Fibroblast of skin of left biceps (primary cell): Measurements from ENCODE around the gene FASLG.

ENCODE experiments used
- DNase-seq, 2 experiments: peaks; one replicate each; pipeline ENCODE4 v3.0.0-alpha.2; 2013; ENCODE audit warnings: low read depth in 2 of 2

Gene FASLG

GRCh38 chr1:172646653-172647052 is 12.2 kb upstream of the FASLG start:
- DNase-seq, result no peak

- DNase-seq, result no peak
Observed at GRCh38 chr1:172647110-172647564, 11.8 kb upstream of the FASLG start.

- DNase-seq, result no peak
Observed at GRCh38 chr1:172647987-172648386, 10.9 kb upstream of the FASLG start.

- no peak for DNase-seq
Observed at GRCh38 chr1:172650474-172651193, 8.3 kb upstream of the FASLG start.

- no peak for DNase-seq
Observed at GRCh38 chr1:172653015-172653709, 5.7 kb upstream of the FASLG start.

GRCh38 chr1:172654535-172654934 is 4.4 kb upstream of the FASLG start:
- DNase-seq, result no peak

GRCh38 chr1:172656576-172656975 is 2.3 kb upstream of the FASLG start:
- no peak for DNase-seq

GRCh38 chr1:172657586-172657985 is 1.3 kb upstream of the FASLG start:
- no peak for DNase-seq

GRCh38 chr1:172661107-172661506 is 2.2 kb downstream of the FASLG start:
- no peak for DNase-seq

- peak; percentile 77 to 81 for DNase-seq
Observed at GRCh38 chr1:172662464-172663109, 3.7 kb downstream of the FASLG start.

GRCh38 chr1:172663732-172664131 is 4.8 kb downstream of the FASLG start:
- DNase-seq, result no peak

GRCh38 chr1:172668097-172668496 is 9.2 kb downstream of the FASLG start:
- DNase-seq, result no peak

- DNase-seq, result no peak
Observed at GRCh38 chr1:172669011-172669410, 10.1 kb downstream of the FASLG start.

GRCh38 chr1:172670316-172670715 is 11.4 kb downstream of the FASLG start:
- no peak for DNase-seq

- DNase-seq, result no peak
Observed at GRCh38 chr1:172670791-172671190, 11.9 kb downstream of the FASLG start.

GRCh38 chr1:172671591-172671990 is 12.7 kb downstream of the FASLG start:
- peak; percentile 34 to 36 for DNase-seq

GRCh38 chr1:172672720-172673119 is 13.8 kb downstream of the FASLG start:
- DNase-seq, result no peak

- no peak for DNase-seq
Observed at GRCh38 chr1:172673761-172674160, 14.9 kb downstream of the FASLG start.

GRCh38 chr1:172674831-172675613 is 16.1 kb downstream of the FASLG start:
- DNase-seq, result peak; percentile 13 to 23

- no peak for DNase-seq
Observed at GRCh38 chr1:172679000-172679772, 20.3 kb downstream of the FASLG start.

- DNase-seq, result no peak
Observed at GRCh38 chr1:172680244-172680643, 21.3 kb downstream of the FASLG start.
